ENCODE data around the gene TXNL4B. TPM values are rescaled to one million over a fixed set of nuclear protein-coding genes. Genes with fewer than 3 reads are reported as not detected.

TXNL4B gene
- 6.7 TPM for polyA plus RNA-seq (2013, experiment 1 of 2)
- polyA plus RNA-seq (2013, experiment 2 of 2): 5.9 TPM

GRCh38 chr16:72093448-72094265, at the start of gene TXNL4B, which contains the start of gene DHX38:
TXNL4B (minus strand) TSS chr16:72093620; CDS start chr16:72090749, 2,871 bp downstream.
DHX38 (plus strand) TSS chr16:72093847; CDS start chr16:72096158, 2,311 bp downstream.
- peak within 1 kb of the TSS; percentile 89 for H3K4me3 ChIP-seq (ENCODE audit: low read length)
- peak within 1 kb of the TSS; percentile 91 for H3K27ac ChIP-seq (ENCODE audit: low read depth, low read length)
- no peaks in the 10 kb centered on the region for H3K27me3 ChIP-seq (ENCODE audit: insufficient read depth, low read length)
- H3K36me3 ChIP-seq (ENCODE audit: insufficient read depth, low read length): peaks cover 47% of the 10 kb centered on the region
- no peaks in the 10 kb centered on the region for H3K9me3 ChIP-seq (ENCODE audit: insufficient read depth, low read depth, low read length)
- H3K4me1 ChIP-seq (ENCODE audit: insufficient read depth, low read length): peaks cover 9% of the 10 kb centered on the region; the same call in 1 of the 2 replicates
- peak within 1 kb of the TSS; percentile 89 for H3K9ac ChIP-seq (ENCODE audit: low read depth, low read length)
- WGBS: 1% methylated on average over 43 of the region's 43 CpGs

- H3K4me1 ChIP-seq (ENCODE audit: insufficient read depth, low read length): no peaks in the 10 kb centered on the region
- no CpG with 5 or more reads among the region's 1 CpG for WGBS
- no peak overlapping the region for H3K9ac ChIP-seq (ENCODE audit: low read depth, low read length)
- H3K4me3 ChIP-seq (ENCODE audit: low read length): no peak overlapping the region
- H3K27ac ChIP-seq (ENCODE audit: low read depth, low read length): no peak overlapping the region
- no peaks in the 10 kb centered on the region for H3K36me3 ChIP-seq (ENCODE audit: insufficient read depth, low read length)
- H3K27me3 ChIP-seq (ENCODE audit: insufficient read depth, low read length): no peaks in the 10 kb centered on the region
- no peaks in the 10 kb centered on the region for H3K9me3 ChIP-seq (ENCODE audit: insufficient read depth, low read depth, low read length)
Observed at GRCh38 chr16:72142476-72142875, 49.1 kb upstream of the TXNL4B start.

- Histone ChIP-seq H3K36me3 (ENCODE audit: insufficient read depth, low read length) (no peaks in the 10 kb centered on the region), H3K27ac (ENCODE audit: low read depth, low read length) (no peak overlapping the region), H3K4me1 (ENCODE audit: insufficient read depth, low read length) (no peaks in the 10 kb centered on the region), H3K9me3 (ENCODE audit: insufficient read depth, low read depth, low read length) (no peaks in the 10 kb centered on the region), H3K27me3 (ENCODE audit: insufficient read depth, low read length) (no peaks in the 10 kb centered on the region), H3K9ac (ENCODE audit: low read depth, low read length) (no peak overlapping the region), H3K4me3 (ENCODE audit: low read length) (no peak overlapping the region)
- WGBS: 96% methylated on average over 2 of the region's 2 CpGs
Observed at GRCh38 chr16:72139908-72140307, 46.5 kb upstream of the TXNL4B start.

GRCh38 chr16:72138064-72138572, 44.7 kb upstream of the TXNL4B start:
- H3K4me3 ChIP-seq (ENCODE audit: low read length): no peak overlapping the region
- no peaks in the 10 kb centered on the region for H3K9me3 ChIP-seq (ENCODE audit: insufficient read depth, low read depth, low read length)
- no peaks in the 10 kb centered on the region for H3K27me3 ChIP-seq (ENCODE audit: insufficient read depth, low read length)
- H3K36me3 ChIP-seq (ENCODE audit: insufficient read depth, low read length): no peaks in the 10 kb centered on the region
- no peaks in the 10 kb centered on the region for H3K4me1 ChIP-seq (ENCODE audit: insufficient read depth, low read length)
- H3K9ac ChIP-seq (ENCODE audit: low read depth, low read length): no peak overlapping the region
- no peak overlapping the region for H3K27ac ChIP-seq (ENCODE audit: low read depth, low read length)
- 96% methylated on average over 4 of the region's 4 CpGs for WGBS

- Histone ChIP-seq H3K36me3 (ENCODE audit: insufficient read depth, low read length) (no peaks in the 10 kb centered on the region), H3K9me3 (ENCODE audit: insufficient read depth, low read depth, low read length) (no peaks in the 10 kb centered on the region), H3K27me3 (ENCODE audit: insufficient read depth, low read length) (no peaks in the 10 kb centered on the region), H3K4me1 (ENCODE audit: insufficient read depth, low read length) (no peaks in the 10 kb centered on the region), H3K9ac (ENCODE audit: low read depth, low read length) (no peak overlapping the region), H3K4me3 (ENCODE audit: low read length) (no peak overlapping the region), H3K27ac (ENCODE audit: low read depth, low read length) (no peak overlapping the region)
- WGBS: 90% methylated on average over 15 of the region's 15 CpGs
Observed at GRCh38 chr16:72137380-72138063, 44.1 kb upstream of the TXNL4B start.

- WGBS: 100% methylated on average over 2 of the region's 2 CpGs
- H3K4me3 ChIP-seq (ENCODE audit: low read length): no peak overlapping the region
- no peaks in the 10 kb centered on the region for H3K4me1 ChIP-seq (ENCODE audit: insufficient read depth, low read length)
- no peak overlapping the region for H3K27ac ChIP-seq (ENCODE audit: low read depth, low read length)
- H3K9ac ChIP-seq (ENCODE audit: low read depth, low read length): no peak overlapping the region
- no peaks in the 10 kb centered on the region for H3K9me3 ChIP-seq (ENCODE audit: insufficient read depth, low read depth, low read length)
- no peaks in the 10 kb centered on the region for H3K27me3 ChIP-seq (ENCODE audit: insufficient read depth, low read length)
- H3K36me3 ChIP-seq (ENCODE audit: insufficient read depth, low read length): no peaks in the 10 kb centered on the region
Observed at GRCh38 chr16:72134507-72134906, 41.1 kb upstream of the TXNL4B start.

- no peak overlapping the region for H3K4me3 ChIP-seq (ENCODE audit: low read length)
- H3K36me3 ChIP-seq (ENCODE audit: insufficient read depth, low read length): no peaks in the 10 kb centered on the region
- H3K27me3 ChIP-seq (ENCODE audit: insufficient read depth, low read length): no peaks in the 10 kb centered on the region
- H3K4me1 ChIP-seq (ENCODE audit: insufficient read depth, low read length): no peaks in the 10 kb centered on the region; the same call in 1 of the 2 replicates
- no peak overlapping the region for H3K27ac ChIP-seq (ENCODE audit: low read depth, low read length)
- WGBS: 90% methylated on average over 2 of the region's 3 CpGs
- no peaks in the 10 kb centered on the region for H3K9me3 ChIP-seq (ENCODE audit: insufficient read depth, low read depth, low read length)
- H3K9ac ChIP-seq (ENCODE audit: low read depth, low read length): no peak overlapping the region
Observed at GRCh38 chr16:72132726-72133125, 39.3 kb upstream of the TXNL4B start.

GRCh38 chr16:72131036-72131435, 37.6 kb upstream of the TXNL4B start:
- WGBS: 61% methylated on average over 6 of the region's 6 CpGs
- no peak overlapping the region for H3K9ac ChIP-seq (ENCODE audit: low read depth, low read length)
- no peak overlapping the region for H3K4me3 ChIP-seq (ENCODE audit: low read length)
- H3K27ac ChIP-seq (ENCODE audit: low read depth, low read length): no peak overlapping the region
- no peaks in the 10 kb centered on the region for H3K9me3 ChIP-seq (ENCODE audit: insufficient read depth, low read depth, low read length)
- H3K4me1 ChIP-seq (ENCODE audit: insufficient read depth, low read length): no peaks in the 10 kb centered on the region; the same call in 1 of the 2 replicates
- H3K27me3 ChIP-seq (ENCODE audit: insufficient read depth, low read length): no peaks in the 10 kb centered on the region
- H3K36me3 ChIP-seq (ENCODE audit: insufficient read depth, low read length): no peaks in the 10 kb centered on the region

- Histone ChIP-seq H3K4me1 (ENCODE audit: insufficient read depth, low read length) (peaks cover 5% of the 10 kb centered on the region), H3K9ac (ENCODE audit: low read depth, low read length) (no peak overlapping the region), H3K4me3 (ENCODE audit: low read length) (no peak overlapping the region), H3K27me3 (ENCODE audit: insufficient read depth, low read length) (no peaks in the 10 kb centered on the region), H3K9me3 (ENCODE audit: insufficient read depth, low read depth, low read length) (no peaks in the 10 kb centered on the region), H3K36me3 (ENCODE audit: insufficient read depth, low read length) (no peaks in the 10 kb centered on the region), H3K27ac (ENCODE audit: low read depth, low read length) (no peak overlapping the region)
- WGBS: 83% methylated on average over 7 of the region's 7 CpGs
Observed at GRCh38 chr16:72129976-72130656, 36.7 kb upstream of the TXNL4B start.

GRCh38 chr16:72128701-72129100, 35.3 kb upstream of the TXNL4B start:
- no peak overlapping the region for H3K4me3 ChIP-seq (ENCODE audit: low read length)
- H3K36me3 ChIP-seq (ENCODE audit: insufficient read depth, low read length): no peaks in the 10 kb centered on the region
- H3K27me3 ChIP-seq (ENCODE audit: insufficient read depth, low read length): no peaks in the 10 kb centered on the region
- WGBS: 30% methylated on average over 9 of the region's 9 CpGs
- H3K27ac ChIP-seq (ENCODE audit: low read depth, low read length): no peak overlapping the region
- H3K4me1 ChIP-seq (ENCODE audit: insufficient read depth, low read length): peaks cover 7% of the 10 kb centered on the region
- H3K9me3 ChIP-seq (ENCODE audit: insufficient read depth, low read depth, low read length): no peaks in the 10 kb centered on the region
- H3K9ac ChIP-seq (ENCODE audit: low read depth, low read length): no peak overlapping the region

GRCh38 chr16:72126429-72126765, 33.0 kb upstream of the TXNL4B start:
- no peak overlapping the region for H3K9ac ChIP-seq (ENCODE audit: low read depth, low read length)
- H3K27me3 ChIP-seq (ENCODE audit: insufficient read depth, low read length): no peaks in the 10 kb centered on the region
- no peak overlapping the region for H3K4me3 ChIP-seq (ENCODE audit: low read length)
- no peaks in the 10 kb centered on the region for H3K36me3 ChIP-seq (ENCODE audit: insufficient read depth, low read length)
- no peaks in the 10 kb centered on the region for H3K9me3 ChIP-seq (ENCODE audit: insufficient read depth, low read depth, low read length)
- H3K27ac ChIP-seq (ENCODE audit: low read depth, low read length): no peak overlapping the region
- H3K4me1 ChIP-seq (ENCODE audit: insufficient read depth, low read length): peaks cover 7% of the 10 kb centered on the region
- WGBS: 85% methylated on average over 2 of the region's 2 CpGs
